Fibroblast of villous mesenchyme (primary cell): ENCODE data around the gene SOX15. TPM values are rescaled to one million over a fixed set of nuclear protein-coding genes. Genes with fewer than 3 reads are reported as not detected.
"Not testable (repeated sequence)": the region's sequence is repeated elsewhere in the genome, so short reads cannot be mapped to it uniquely, and the experiment has no call there.

Experiments
- DNase-seq: peaks from one replicate; pipeline ENCODE4 v3.0.0-alpha.2; 2010; ENCODE audit warnings: low read depth
- H3K4me3 ChIP-seq: 2 replicates; pipeline ENCODE4 v1.5.1; 2011; ENCODE audit warnings: low read depth, mild to moderate bottlenecking, low read length
- CTCF ChIP-seq: IDR thresholded peaks from 2 replicates; pipeline ENCODE4 v1.5.1; 2012; ENCODE audit warnings: low read depth, mild to moderate bottlenecking, low read length; ENCODE audit not compliant: insufficient read depth
- total RNA-seq: library from RNA; depleted of rRNA; stranded (reverse); fragments of >200 nt; gene quantifications from 2 replicates; pipeline ENCODE4 v1.2.3, GENCODE V29; 2012

Gene SOX15
- total RNA-seq, 1 donor: under 0.01 TPM

GRCh38 chr17:7629939-7630571, 40.2 kb upstream of the SOX15 start, which contains the start of gene SHBG:
Gene SHBG (plus strand): TSS chr17:7630135. CDS start chr17:7630173, 38 bp downstream.
- no peak for DNase-seq
- no peak for TF ChIP-seq CTCF

DNA sequence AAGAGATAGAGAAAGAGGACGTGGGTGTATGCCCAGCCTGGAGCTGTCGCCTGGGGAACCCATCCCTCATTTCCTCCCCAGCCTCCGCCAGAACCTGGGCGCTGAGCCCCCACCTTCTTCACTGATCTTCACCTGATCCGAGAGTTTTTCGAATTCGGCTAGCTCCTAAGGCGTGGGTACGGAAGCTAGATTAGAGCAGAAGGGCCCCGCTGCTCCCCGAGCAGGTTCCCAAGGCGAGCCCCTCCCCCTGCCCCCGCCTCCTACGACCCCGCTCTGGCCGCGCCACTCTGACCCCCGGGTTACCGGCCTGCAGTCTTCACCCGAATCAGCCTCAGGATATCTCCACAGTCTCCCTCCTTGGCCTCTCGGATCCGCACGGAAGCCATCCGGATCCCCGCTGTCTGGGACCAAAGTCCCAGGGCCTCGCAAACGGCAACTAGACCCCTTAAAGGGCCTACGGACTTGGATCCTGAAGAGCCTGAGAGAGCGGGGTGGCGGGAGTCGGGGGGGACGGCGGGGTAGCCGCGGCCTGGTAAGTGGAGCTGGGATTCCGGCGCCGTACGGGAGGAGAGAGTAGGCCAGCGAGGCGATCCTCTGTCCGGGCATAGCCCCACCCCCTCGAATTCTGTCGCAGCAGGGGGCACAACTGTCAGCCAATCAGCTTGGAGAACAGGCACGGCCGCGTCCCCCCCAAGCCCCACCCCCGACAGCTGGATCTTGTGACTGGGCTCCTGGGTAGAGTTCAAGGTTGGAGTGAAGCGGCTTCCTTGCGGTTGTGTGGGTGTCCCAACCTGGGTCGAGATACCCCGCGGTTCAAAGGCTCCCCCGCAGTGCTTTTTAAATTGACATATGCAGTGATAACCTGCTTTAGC, 37.6 kb upstream of the SOX15 start, which contains the start of gene SAT2:
TSS of gene SAT2 (minus strand) at position 572 of the 872 bp plus-strand sequence. CDS start at position 386, 186 bp downstream.
- peak within 1 kb of the TSS; percentile 62 for H3K4me3 ChIP-seq
- DNase-seq: peak; percentile 97
- TF ChIP-seq CTCF: no peak

More at GRCh38 chr17:7629939-7630571, 40.2 kb upstream of the SOX15 start, which contains the start of gene SHBG:
- no peak within 1 kb of the TSS for H3K4me3 ChIP-seq

- DNase-seq: no peak
- peak overlapping the region; percentile 62 for H3K4me3 ChIP-seq
- TF ChIP-seq CTCF: no peak
These were observed 37.0 kb upstream of the SOX15 start for GRCh38 chr17:7626956-7627249.

GRCh38 chr17:7626307-7626706, 36.4 kb upstream of the SOX15 start:
- peak overlapping the region; percentile 62 for H3K4me3 ChIP-seq
- DNase-seq: no peak
- TF ChIP-seq CTCF: no peak

GRCh38 chr17:7625749-7626148, 35.9 kb upstream of the SOX15 start:
- H3K4me3 ChIP-seq, DNase-seq: not testable (repeated sequence)

GRCh38 chr17:7623661-7624060, 33.8 kb upstream of the SOX15 start:
- no peak for DNase-seq
- no peak for TF ChIP-seq CTCF

DNA sequence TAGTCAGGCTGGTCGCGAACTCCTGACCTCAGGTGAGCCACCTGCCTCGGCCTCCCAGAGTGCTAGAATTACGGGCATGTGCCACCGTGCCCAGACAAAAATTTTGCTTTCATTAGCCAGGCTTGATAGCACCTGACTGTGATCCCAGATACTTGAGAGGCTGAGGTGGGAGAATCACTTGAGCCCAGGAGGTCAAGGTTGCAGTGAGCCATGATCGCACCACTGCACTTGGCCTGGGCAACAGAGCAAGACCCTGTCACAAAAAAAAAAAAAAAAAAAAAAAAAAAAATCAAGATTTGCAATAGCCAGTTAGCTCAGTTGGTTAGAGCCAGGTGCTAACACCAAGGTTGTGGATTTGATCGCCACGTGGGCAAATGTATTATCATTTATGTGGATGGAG, 30.9 kb upstream of the SOX15 start:
- DNase-seq: no peak
- no peak overlapping the region for H3K4me3 ChIP-seq
- no peak for TF ChIP-seq CTCF

More at GRCh38 chr17:7623661-7624060, 33.8 kb upstream of the SOX15 start:
- H3K4me3 ChIP-seq: no peak overlapping the region
